HEK293 (cell line): ENCODE measurements around the gene GRB10.

ENCODE experiments used
- CTCF ChIA-PET: fragments of 350-600 bp; formaldehyde crosslinking; extraction: SDS; loops from one replicate; lab custom pipeline; 2021; ENCODE audit warnings: antibody characterized with exemption; lab: Yijun Ruan, JAX
- POLR2A ChIA-PET: fragments of 300-600 bp; formaldehyde crosslinking; extraction: SDS; loops from one replicate; lab custom pipeline; 2020; ENCODE audit warnings: antibody characterized with exemption, inconsistent platforms; lab: Yijun Ruan, JAX
- H3K27ac ChIP-seq: fragments of 200-500 bp; sonication (Bioruptor generic); 2 replicates; pipeline ENCODE4 v1.5.1; 2014; ENCODE audit warnings: low read depth, low read length, control low read depth, inconsistent platforms; ENCODE audit errors: extremely low read depth
- H3K36me3 ChIP-seq, 2 experiments: fragments of 200-500 bp in 1 of 2; sonication (Bioruptor generic) in 1 of 2; 1 replicate in 1 of 2; 2 replicates in 1 of 2; pipeline ENCODE4 v1.5.1; 2014 to 2017; ENCODE audit warnings: inconsistent platforms in 2 of 2, low read length in 2 of 2; ENCODE audit not compliant: control insufficient read depth in 2 of 2, insufficient read depth in 1 of 2
- H3K4me1 ChIP-seq: fragments of 200-500 bp; sonication (Bioruptor generic); 2 replicates; pipeline ENCODE4 v1.5.1; 2014; ENCODE audit warnings: mild to moderate bottlenecking, low read length, inconsistent platforms; ENCODE audit not compliant: control insufficient read depth, insufficient read depth
- H3K4me3 ChIP-seq: 2 replicates; pipeline ENCODE4 v1.5.1; 2011; ENCODE audit warnings: low read depth, mild to moderate bottlenecking, control low read depth, low read length, moderate library complexity
- H3K9me3 ChIP-seq: fragments of 200-500 bp; sonication (Bioruptor generic); 2 replicates; pipeline ENCODE4 v1.5.1; 2014; ENCODE audit warnings: low read depth, low read length, inconsistent platforms; ENCODE audit not compliant: control insufficient read depth, insufficient read depth
- BCL11B ChIP-seq: fragments of 450-650 bp; formaldehyde crosslinking; IDR thresholded peaks from 2 replicates; pipeline ENCODE4 v1.5.1; 2016; ENCODE audit warnings: low read depth, missing biosample characterization, missing genetic modification characterization
- EGR2 ChIP-seq: fragments of 450-650 bp; formaldehyde crosslinking; IDR thresholded peaks from 2 replicates; pipeline ENCODE4 v1.5.1; 2016; ENCODE audit warnings: low read depth, missing biosample characterization, missing genetic modification characterization
- GLI2 ChIP-seq: fragments of 450-650 bp; formaldehyde crosslinking; IDR thresholded peaks from 2 replicates; pipeline ENCODE4; 2017; ENCODE audit warnings: missing biosample characterization, missing genetic modification characterization, low read depth, borderline replicate concordance
- GLI4 ChIP-seq: fragments of 450-650 bp; formaldehyde crosslinking; IDR thresholded peaks from 2 replicates; pipeline ENCODE4 v1.5.1; 2016; ENCODE audit warnings: missing biosample characterization, missing genetic modification characterization
- KLF8 ChIP-seq: fragments of 450-650 bp; formaldehyde crosslinking; IDR thresholded peaks from 2 replicates; pipeline ENCODE4 v1.5.1; 2016; ENCODE audit warnings: missing biosample characterization, missing genetic modification characterization
- MZF1 ChIP-seq: fragments of 450-650 bp; formaldehyde crosslinking; IDR thresholded peaks from 2 replicates; pipeline ENCODE4 v1.5.1; 2017; ENCODE audit warnings: missing biosample characterization, missing genetic modification characterization, borderline replicate concordance
- PRDM1 ChIP-seq: fragments of 450-650 bp; formaldehyde crosslinking; IDR thresholded peaks from 2 replicates; pipeline ENCODE4; 2016; ENCODE audit warnings: missing biosample characterization, missing genetic modification characterization
- RBAK ChIP-seq: fragments of 450-650 bp; formaldehyde crosslinking; IDR thresholded peaks from 2 replicates; pipeline ENCODE4 v1.5.1; 2016; ENCODE audit warnings: missing biosample characterization, missing genetic modification characterization
- ZBTB17 ChIP-seq: fragments of 450-650 bp; formaldehyde crosslinking; IDR thresholded peaks from 2 replicates; pipeline ENCODE4 v1.5.1; 2016; ENCODE audit warnings: missing biosample characterization, missing genetic modification characterization
- ZBTB8A ChIP-seq: fragments of 450-650 bp; formaldehyde crosslinking; IDR thresholded peaks from 2 replicates; pipeline ENCODE4 v1.5.1; 2016; ENCODE audit warnings: missing biosample characterization, missing genetic modification characterization
- ZEB2 ChIP-seq: fragments of 450-650 bp; formaldehyde crosslinking; IDR thresholded peaks from 2 replicates; pipeline ENCODE4 v1.5.1; 2016; ENCODE audit warnings: missing biosample characterization, missing genetic modification characterization
- ZFHX2 ChIP-seq: fragments of 450-650 bp; formaldehyde crosslinking; conservative IDR thresholded peaks from 2 replicates; pipeline ENCODE4 v1.5.1; 2016; ENCODE audit warnings: missing biosample characterization, missing genetic modification characterization
- ZFP37 ChIP-seq: fragments of 450-650 bp; formaldehyde crosslinking; IDR thresholded peaks from 2 replicates; pipeline ENCODE4 v1.5.1; 2016; ENCODE audit warnings: missing biosample characterization, missing genetic modification characterization
- ZIC2 ChIP-seq: fragments of 450-650 bp; formaldehyde crosslinking; IDR thresholded peaks from 2 replicates; pipeline ENCODE4 v1.5.1; 2016; ENCODE audit warnings: missing biosample characterization, missing genetic modification characterization
- ZNF157 ChIP-seq: fragments of 450-650 bp; formaldehyde crosslinking; IDR thresholded peaks from 2 replicates; pipeline ENCODE4 v1.5.1; 2016; ENCODE audit warnings: missing biosample characterization, missing genetic modification characterization
- ZNF18 ChIP-seq: fragments of 450-650 bp; formaldehyde crosslinking; IDR thresholded peaks from 2 replicates; pipeline ENCODE4 v1.5.1; 2016; ENCODE audit warnings: missing biosample characterization, missing genetic modification characterization
- ZNF223 ChIP-seq: fragments of 450-650 bp; formaldehyde crosslinking; IDR thresholded peaks from 2 replicates; pipeline ENCODE4 v1.5.1; 2016; ENCODE audit warnings: missing biosample characterization, missing genetic modification characterization
- ZNF391 ChIP-seq: fragments of 450-650 bp; formaldehyde crosslinking; IDR thresholded peaks from 2 replicates; pipeline ENCODE4 v1.5.1; 2016; ENCODE audit warnings: low read depth, missing biosample characterization, missing genetic modification characterization, borderline replicate concordance
- ZNF548 ChIP-seq: fragments of 450-650 bp; formaldehyde crosslinking; IDR thresholded peaks from 2 replicates; pipeline ENCODE4 v1.5.1; 2016; ENCODE audit warnings: missing biosample characterization, missing genetic modification characterization
- ZNF585B ChIP-seq: fragments of 450-650 bp; formaldehyde crosslinking; IDR thresholded peaks from 2 replicates; pipeline ENCODE4 v1.5.1; 2016; ENCODE audit warnings: missing biosample characterization, missing genetic modification characterization
- ZNF660 ChIP-seq: fragments of 450-650 bp; IDR thresholded peaks from 2 replicates; pipeline ENCODE4 v1.5.1; 2018; ENCODE audit warnings: missing biosample characterization, mild to moderate bottlenecking, missing genetic modification characterization
- ZNF670 ChIP-seq: fragments of 450-650 bp; formaldehyde crosslinking; IDR thresholded peaks from 2 replicates; pipeline ENCODE4 v1.5.1; 2016; ENCODE audit warnings: missing biosample characterization, missing genetic modification characterization, low read depth
- ZNF677 ChIP-seq: fragments of 450-650 bp; IDR thresholded peaks from 2 replicates; pipeline ENCODE4 v1.5.0; 2018; ENCODE audit warnings: missing biosample characterization, mild to moderate bottlenecking, missing genetic modification characterization, moderate library complexity
- ZNF830 ChIP-seq: fragments of 450-650 bp; IDR thresholded peaks from 2 replicates; pipeline ENCODE4 v1.5.0; 2018; ENCODE audit warnings: missing biosample characterization, missing genetic modification characterization, low read depth, mild to moderate bottlenecking, moderate library complexity
- TF ChIP-seq, protein P1 (sequence below): fragments of 450-650 bp; formaldehyde crosslinking; IDR thresholded peaks from 2 replicates; pipeline ENCODE4 v1.5.1; 2016; ENCODE audit warnings: missing biosample characterization, missing genetic modification characterization, borderline replicate concordance
- TF ChIP-seq, protein P2 (sequence below): fragments of 450-650 bp; formaldehyde crosslinking; IDR thresholded peaks from 2 replicates; pipeline ENCODE4 v1.5.1; 2017; ENCODE audit warnings: missing biosample characterization, missing genetic modification characterization

Gene GRB10

GRCh38 chr7:50798126-50798525 is 15.4 kb upstream of the GRB10 start:
- TF ChIP-seq RBAK (no peak), ZNF18 (tag by site-specific recombination) (no peak)
- TF ChIP-seq, all 188 proteins: peak for 0
- Histone ChIP-seq H3K36me3 (no peaks in the 10 kb centered on the region), H3K4me1 (no peaks in the 10 kb centered on the region), H3K27ac (no peak overlapping the region), H3K4me3 (no peak overlapping the region), H3K9me3 (no peaks in the 10 kb centered on the region)
- ChIA-PET POLR2A (no interaction called here), CTCF (no interaction called here)

DNA sequence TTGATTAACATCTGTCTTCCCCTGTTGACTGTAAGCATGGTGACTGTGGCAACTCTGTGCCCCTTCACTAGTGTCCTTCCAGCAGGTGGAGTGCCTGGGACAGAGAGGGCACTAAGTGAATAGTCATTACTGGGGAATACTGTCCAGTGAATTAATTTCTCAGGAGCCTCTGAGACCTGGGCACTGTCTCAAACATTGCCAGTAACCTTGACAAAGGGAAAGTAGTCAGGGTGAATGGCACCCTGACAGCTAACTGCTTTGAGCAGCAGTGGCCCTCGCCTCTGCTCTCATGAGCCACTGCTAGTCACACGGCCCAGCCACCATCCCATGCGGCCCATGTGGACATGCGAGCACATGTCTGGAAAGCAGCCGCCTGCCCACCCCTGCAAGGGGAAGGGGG is 13.1 kb upstream of the GRB10 start:
- ChIA-PET POLR2A (no interaction called here), CTCF (interaction anchor here (0.8 to 1.0 kb wide), 2 partner anchors 345 to 347 kb away, joined by 3 to 4 read pairs; no protein-coding TSS in a partner anchor)
- Histone ChIP-seq H3K27ac (no peak overlapping the region), H3K4me1 (0 out of 2 replicates have a peak, but pooled peaks cover 4% of the 10 kb centered on the region), H3K4me3 (no peak overlapping the region), H3K9me3 (no peaks in the 10 kb centered on the region), H3K36me3 (no peaks in the 10 kb centered on the region)
- TF ChIP-seq ZNF157 (tag by site-specific recombination) (no peak), GLI4 (tag by site-specific recombination) (no peak), ZNF830 (tag by site-specific recombination) (no peak), ZNF548 (tag by site-specific recombination) (no peak), ZNF223 (tag by site-specific recombination) (no peak), BCL11B (tag by site-specific recombination) (no peak), ZNF660 (no peak), ZFP37 (tag by site-specific recombination) (no peak)
- TF ChIP-seq, protein P1, sequence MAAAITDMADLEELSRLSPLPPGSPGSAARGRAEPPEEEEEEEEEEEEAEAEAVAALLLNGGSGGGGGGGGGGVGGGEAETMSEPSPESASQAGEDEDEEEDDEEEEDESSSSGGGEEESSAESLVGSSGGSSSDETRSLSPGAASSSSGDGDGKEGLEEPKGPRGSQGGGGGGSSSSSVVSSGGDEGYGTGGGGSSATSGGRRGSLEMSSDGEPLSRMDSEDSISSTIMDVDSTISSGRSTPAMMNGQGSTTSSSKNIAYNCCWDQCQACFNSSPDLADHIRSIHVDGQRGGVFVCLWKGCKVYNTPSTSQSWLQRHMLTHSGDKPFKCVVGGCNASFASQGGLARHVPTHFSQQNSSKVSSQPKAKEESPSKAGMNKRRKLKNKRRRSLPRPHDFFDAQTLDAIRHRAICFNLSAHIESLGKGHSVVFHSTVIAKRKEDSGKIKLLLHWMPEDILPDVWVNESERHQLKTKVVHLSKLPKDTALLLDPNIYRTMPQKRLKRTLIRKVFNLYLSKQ (tag by site-specific recombination) = no peak

DNA sequence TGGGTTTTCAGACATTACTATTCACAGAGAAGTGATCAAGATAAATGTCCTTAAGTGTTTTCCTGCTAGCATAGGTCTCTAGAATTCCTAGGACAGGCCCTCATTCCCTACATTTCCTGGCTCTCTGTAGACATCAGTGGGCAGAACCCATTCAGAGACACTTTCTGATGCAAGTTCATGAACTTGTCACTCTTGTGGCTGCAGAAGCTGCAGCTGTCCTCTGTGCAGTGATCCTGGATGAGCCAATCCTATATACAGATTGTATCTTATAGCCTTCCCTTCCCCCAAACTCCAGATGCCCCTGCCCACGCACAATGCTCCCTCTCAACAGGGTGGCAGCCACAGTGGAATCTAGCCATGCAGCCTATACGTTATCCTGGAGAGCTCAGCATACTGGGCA is 12.6 kb upstream of the GRB10 start:
- no peak overlapping the region for H3K27ac ChIP-seq
- peak; percentile 55 for TF ChIP-seq ZFHX2
- no peak for TF ChIP-seq ZNF391 (tag by site-specific recombination)
- 0 out of 2 replicates have a peak, but pooled peaks have one; percentile 20 for TF ChIP-seq EGR2 (tag by site-specific recombination)
- TF ChIP-seq ZBTB17 (tag by site-specific recombination) = peak; percentile 36; the same call in 1 of the 2 replicates
- CTCF ChIA-PET = interaction anchor here (0.8 to 1.0 kb wide), 2 partner anchors 346 to 347 kb away, joined by 3 to 4 read pairs; no protein-coding TSS in a partner anchor
- H3K4me1 ChIP-seq = 0 out of 2 replicates have a peak, but pooled peaks cover 4% of the 10 kb centered on the region
- no peak overlapping the region for H3K4me3 ChIP-seq
- POLR2A ChIA-PET = no interaction called here
- no peaks in the 10 kb centered on the region for H3K36me3 ChIP-seq
- no peaks in the 10 kb centered on the region for H3K9me3 ChIP-seq

DNA sequence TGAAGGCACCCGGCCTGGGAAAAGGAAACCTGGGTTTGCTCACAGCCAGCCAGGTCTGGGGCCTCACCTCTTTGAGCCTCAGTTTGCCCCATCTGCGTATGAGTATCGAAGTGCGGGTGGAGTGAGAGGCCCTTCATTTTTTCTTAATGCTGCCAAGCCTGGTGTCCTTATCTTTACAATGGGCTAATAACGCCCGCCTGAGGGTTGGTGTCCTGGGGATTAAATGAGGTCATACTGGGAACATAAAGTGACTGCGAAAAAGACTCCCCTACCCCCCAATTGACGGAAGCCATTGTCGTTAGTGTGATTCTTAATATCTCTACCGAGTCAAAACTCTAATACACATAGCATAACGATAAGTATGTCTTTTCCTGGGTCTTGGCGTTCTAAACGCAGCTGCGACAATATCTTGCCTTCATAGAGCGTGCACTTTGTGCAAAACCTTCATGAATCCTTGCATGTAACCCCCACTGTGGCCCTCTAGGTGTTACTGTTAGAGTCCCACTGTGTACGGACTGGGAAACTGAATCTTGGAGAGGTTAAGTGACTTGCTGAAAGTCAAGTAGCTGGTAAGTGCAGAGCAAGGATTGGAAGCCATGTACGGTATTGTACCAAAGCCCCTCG is 11.4 kb upstream of the GRB10 start:
- 0 out of 2 replicates have a peak, but pooled peaks cover 4% of the 10 kb centered on the region for H3K4me1 ChIP-seq
- POLR2A ChIA-PET = no interaction called here
- TF ChIP-seq EGR2 (tag by site-specific recombination) = no peak
- TF ChIP-seq, protein P2, sequence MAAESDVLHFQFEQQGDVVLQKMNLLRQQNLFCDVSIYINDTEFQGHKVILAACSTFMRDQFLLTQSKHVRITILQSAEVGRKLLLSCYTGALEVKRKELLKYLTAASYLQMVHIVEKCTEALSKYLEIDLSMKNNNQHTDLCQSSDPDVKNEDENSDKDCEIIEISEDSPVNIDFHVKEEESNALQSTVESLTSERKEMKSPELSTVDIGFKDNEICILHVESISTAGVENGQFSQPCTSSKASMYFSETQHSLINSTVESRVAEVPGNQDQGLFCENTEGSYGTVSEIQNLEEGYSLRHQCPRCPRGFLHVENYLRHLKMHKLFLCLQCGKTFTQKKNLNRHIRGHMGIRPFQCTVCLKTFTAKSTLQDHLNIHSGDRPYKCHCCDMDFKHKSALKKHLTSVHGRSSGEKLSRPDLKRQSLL = no peak
- no peak for TF ChIP-seq ZNF670 (tag by site-specific recombination)
- TF ChIP-seq ZBTB8A (tag by site-specific recombination) = peak; percentile 74
- no peak for TF ChIP-seq ZNF677 (tag by site-specific recombination)
- no peak for TF ChIP-seq ZNF585B (tag by site-specific recombination)
- no peak for TF ChIP-seq KLF8 (tag by site-specific recombination)
- TF ChIP-seq PRDM1 (tag by site-specific recombination) = no peak
- TF ChIP-seq MZF1 (tag by site-specific recombination) = no peak
- peak; percentile 70 for TF ChIP-seq ZIC2 (tag by site-specific recombination)
- no peak for TF ChIP-seq GLI2 (tag by site-specific recombination)
- TF ChIP-seq ZEB2 (tag by site-specific recombination) = peak; percentile 33; the same call in 1 of the 2 replicates

More for the DNA sequence above, 11.4 kb upstream of the GRB10 start:
- CTCF ChIA-PET = no interaction called here
- peak overlapping the region; percentile 59; the same call in 1 of the 2 replicates for H3K27ac ChIP-seq
- H3K9me3 ChIP-seq = no peaks in the 10 kb centered on the region
- peak overlapping the region; percentile 31; the same call in 1 of the 2 replicates for H3K4me3 ChIP-seq
- no peaks in the 10 kb centered on the region for H3K36me3 ChIP-seq
